GM21360 (cell line): ENCODE measurements around the gene TET2.
A peak's percentile ranks its signal among the peaks of the same experiment; 100 is the strongest.

Source experiments
- ATAC-seq: cut with Tn5 transposase; IDR thresholded peaks from one replicate; pipeline ENCODE4 v1.9.1; 2021; ENCODE audit warnings: mild to moderate bottlenecking, moderate library complexity; ENCODE audit not compliant: unreplicated experiment

TET2 gene

DNA sequence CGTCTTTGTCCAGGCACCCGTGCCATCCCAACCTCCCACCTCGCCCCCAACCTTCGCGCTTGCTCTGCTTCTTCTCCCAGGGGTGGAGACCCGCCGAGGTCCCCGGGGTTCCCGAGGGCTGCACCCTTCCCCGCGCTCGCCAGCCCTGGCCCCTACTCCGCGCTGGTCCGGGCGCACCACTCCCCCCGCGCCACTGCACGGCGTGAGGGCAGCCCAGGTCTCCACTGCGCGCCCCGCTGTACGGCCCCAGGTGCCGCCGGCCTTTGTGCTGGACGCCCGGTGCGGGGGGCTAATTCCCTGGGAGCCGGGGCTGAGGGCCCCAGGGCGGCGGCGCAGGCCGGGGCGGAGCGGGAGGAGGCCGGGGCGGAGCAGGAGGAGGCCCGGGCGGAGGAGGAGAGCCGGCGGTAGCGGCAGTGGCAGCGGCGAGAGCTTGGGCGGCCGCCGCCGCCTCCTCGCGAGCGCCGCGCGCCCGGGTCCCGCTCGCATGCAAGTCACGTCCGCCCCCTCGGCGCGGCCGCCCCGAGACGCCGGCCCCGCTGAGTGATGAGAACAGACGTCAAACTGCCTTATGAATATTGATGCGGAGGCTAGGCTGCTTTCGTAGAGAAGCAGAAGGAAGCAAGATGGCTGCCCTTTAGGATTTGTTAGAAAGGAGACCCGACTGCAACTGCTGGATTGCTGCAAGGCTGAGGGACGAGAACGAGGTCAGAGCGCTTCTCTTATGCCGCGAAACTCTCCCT, at the start of gene TET2:
TSS of gene TET2 (plus strand) at position 601 of the 740 bp plus-strand sequence. CDS start 87,067 bp downstream, outside the sequence.
- peak; percentile 85 for ATAC-seq

DNA sequence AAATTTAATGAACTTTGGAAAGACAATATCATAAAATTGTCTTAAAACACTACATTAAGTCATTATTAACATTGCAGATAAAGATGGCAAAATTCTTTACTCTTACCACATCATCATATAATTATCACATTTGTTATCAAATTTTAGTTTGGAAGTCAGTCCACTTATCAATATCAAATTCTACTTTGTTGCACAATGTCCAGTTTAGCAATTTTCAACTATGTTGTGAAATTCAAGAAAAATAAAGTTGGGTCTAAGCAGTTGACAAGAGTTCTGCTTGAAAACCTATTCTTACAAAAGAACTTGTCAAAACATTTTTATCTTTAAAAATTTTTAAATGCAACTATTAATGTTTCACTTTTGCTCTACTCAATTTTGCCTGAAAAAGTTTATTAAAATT, 44.7 kb upstream of the TET2 start:
- no peak for ATAC-seq

DNA sequence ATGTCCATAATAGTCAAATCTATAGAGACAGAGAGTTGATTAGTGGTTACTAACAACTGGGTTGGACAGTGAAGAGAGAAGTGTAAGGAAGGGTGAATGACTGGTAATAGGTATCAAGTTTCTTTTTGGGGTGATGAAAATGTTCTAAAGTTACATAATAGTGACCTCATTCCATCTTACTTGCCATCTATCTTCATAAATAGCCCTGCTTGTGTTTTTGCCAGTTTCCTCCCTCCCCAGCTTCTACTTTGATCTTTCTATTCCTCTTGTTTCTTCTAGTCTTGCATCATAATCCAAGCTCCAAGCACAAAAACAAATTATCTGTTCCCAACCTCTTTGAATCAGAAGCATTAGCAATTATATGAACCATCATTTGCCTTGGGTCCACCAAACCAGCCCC, 40.2 kb upstream of the TET2 start:
- ATAC-seq = no peak

DNA sequence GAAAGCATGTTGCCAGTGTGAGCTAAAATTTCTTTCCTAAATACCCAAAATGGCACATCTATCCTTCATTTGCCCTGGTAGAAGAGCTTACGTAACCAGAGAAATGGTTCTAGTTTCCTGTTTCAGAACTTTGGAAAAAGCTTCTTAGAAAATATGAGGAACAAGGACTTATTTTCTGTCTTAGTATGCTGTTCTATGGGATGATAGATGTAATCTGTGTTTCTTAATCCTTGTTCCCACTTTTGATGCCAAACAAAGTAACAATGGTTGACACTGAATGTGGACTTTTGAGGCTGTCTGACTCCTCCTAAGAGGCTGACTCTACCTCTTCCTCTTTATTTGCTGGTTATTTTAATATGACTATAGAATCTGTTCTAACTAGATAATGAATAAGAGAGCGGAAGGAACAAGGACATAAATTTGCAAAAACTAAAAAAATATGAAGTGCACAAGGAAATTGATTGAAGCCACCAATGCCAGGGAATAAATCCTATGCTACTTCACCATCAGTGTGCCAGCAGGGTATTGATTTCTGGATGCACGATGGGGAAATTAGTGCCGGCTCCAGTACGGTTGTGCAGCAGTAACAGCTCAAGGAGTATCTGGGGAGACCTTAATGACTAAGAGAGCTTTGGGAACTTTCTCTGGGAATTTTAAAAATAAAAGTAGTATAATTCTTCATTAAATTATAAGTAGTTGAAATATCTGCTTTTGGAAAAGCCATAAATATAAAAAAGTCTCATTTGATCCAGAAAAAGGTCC, 39.4 kb upstream of the TET2 start:
- ATAC-seq = no peak

DNA sequence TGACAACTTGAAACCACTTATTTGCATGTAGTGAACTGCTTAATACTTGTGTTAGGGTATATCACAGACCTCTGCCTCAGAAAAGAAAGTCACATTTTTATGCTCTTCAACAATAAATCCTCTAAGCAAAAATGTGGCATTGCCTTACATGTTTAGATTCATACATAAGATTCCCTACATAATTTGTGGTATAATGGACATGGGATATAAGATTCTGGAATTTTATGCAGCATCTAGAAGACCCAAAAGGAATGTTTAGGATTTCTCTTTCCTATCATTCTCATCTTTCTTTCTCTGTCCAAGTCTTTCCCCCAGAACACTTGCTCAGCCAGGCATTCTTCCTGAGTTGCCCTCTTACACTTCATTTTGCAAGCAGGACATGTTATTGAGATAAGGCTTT, 37.7 kb upstream of the TET2 start:
- ATAC-seq = no peak

DNA sequence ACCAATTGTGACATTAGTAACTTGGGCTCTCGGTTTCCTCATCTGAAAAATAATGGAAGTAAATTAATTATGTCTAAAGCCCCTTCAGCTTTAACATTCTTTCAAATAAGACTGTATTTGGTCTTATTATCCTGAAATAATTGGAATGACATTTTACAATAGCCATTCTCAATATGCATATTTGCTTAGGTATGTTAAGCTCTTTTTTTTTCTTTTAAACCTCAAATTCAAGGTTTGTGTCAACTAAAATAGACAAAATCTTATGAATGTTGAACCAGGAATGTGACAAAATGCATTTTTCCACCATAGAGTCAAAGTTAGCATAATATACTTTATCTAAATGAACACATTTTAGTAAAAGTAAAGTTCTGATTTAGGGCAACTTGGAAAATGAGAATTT, 34.4 kb upstream of the TET2 start:
- ATAC-seq = no peak

DNA sequence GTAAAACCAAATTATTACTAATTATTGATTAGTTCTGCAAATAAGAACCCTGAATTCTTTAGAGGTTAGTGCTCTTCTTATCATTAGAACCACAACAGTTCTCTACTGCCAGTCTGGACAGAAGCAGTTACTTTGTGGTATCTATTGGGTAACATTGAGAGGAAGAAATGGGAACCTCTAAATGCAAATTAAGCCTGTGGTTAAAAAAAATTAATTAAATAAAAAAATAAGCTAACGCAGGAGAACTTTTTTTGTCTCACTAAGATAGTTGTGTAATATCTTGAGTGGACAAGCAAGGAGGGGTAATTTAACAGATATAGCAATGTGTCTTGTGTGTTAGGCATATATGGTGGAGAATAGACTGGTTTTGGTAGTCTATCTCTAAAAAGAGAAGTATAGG, 32.9 kb upstream of the TET2 start:
- ATAC-seq = no peak

DNA sequence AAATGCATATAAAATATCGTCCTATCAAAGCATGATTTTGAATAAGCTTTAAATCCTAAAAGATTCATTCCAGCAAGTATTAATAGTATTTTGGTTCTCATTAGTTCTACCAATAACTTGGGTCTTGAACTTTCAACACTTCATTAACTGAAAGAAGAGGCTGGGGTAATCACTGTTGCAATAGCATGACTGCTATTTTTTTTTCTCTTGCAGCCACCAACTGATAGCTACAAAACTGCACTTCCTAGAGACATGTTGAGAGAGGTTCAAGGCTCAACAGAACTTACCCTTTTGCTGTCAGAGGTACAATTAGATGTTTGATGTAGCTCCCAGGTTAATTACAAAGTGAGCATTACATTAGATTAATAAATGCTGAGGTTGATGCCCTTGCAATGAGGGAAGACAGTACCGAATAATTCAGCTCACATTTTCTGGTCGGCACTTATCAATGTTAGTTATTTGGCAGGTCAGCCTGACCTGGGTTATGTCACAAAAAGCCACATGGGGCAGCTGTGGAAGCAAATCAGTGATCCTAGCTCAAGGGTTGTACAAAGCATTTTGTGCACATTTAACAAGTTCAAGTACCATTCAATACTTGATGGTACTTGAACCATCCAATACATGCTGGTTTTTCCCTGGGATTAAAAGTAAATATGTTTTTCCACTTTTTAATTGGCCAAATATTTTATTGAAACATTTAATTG, 29.9 kb upstream of the TET2 start:
- no peak for ATAC-seq

DNA sequence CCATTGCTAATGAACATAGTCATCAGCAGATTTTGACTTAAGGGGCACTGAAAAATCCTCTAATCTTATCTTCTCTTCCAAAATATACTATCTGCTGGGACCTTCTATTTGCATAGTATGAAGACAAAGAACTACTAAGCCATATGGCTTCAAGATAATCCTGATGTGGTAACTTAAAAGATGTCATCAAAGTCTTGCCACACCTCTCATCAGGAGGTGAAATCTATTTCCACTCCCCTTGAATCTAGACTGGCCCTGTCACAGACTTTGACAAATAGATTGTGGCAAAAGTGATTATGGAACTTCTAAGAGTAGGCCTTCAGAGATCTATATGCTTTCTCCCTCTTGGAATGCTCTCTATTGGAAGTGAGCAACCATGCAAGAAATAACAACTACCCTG, 27.3 kb upstream of the TET2 start:
- ATAC-seq = no peak

DNA sequence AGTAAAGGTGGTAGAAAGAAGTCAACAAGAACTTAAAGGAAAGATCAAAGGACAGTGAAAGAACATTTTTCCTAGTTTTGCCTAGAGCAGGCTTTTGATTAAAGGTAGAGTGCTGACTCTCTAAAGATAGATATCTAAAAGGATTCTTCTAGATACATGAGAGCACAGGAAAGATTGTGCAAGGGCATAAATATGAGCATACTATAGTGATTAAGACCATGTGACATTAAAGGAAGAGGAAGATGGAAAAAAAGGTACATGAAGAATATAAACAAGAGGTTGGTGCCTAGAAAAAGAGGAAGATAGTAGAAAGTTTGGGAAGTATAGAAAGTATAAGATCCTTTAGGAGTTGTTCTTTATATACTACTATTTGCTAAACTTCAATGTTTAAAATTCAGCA, 26.1 kb upstream of the TET2 start:
- ATAC-seq = no peak

DNA sequence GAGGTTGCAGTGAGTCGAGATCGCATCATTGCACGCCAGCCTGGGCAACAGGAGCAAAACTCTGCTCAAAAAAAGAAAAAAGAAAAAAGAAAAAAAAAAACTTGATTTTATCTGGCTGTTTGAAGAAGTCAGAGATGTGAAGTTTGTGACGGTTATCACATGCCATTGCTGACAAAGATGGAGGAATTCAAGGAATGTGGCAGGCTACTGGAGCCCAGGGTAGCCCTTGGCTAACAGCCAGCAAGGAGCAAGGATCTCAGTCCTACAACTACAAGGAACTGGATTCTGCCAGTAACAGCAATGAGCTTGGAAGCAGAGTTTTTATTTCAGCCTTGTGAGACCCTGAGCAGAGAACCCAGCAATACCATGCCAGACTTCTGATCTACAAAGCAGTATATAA, 24.3 kb upstream of the TET2 start:
- no peak for ATAC-seq

DNA sequence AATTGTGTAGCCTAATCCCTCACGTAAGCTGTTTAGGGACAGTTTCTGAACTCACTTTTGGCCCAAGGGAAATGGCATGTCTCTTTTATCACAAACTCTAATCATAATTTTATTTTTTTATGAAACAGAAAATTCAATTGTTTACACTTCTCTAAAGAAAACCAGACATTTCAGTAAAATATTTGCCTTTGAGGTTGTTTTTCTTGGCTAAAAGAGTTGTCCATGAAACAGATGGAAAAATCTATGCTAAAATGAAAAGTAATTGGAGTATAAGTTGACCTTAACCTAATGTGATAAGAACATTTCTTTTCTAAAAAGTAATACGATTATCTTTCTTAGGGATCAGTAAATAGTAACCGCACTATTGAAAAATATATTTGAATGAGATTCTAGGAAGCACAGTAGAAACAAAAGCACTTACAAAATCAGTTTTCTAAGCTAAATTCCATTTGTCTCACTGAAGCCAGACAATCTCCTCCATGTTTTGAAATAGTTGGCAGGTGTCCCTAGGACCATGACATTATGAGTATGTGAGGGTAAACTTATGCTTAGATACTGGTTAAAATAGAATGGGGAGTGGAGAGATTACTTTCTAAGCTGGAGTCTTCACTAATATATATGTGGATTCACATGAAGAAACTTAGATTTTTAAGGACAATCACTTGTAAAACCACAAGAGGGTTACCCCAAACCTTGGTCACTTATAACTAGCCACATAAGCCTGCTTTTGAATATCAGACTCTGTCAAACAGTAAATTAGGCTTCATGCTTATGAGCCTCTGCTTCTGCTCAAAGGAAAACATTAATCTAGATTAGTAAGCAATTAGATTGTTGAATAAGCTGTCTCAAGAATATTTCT, 20.1 kb upstream of the TET2 start:
- no peak for ATAC-seq

DNA sequence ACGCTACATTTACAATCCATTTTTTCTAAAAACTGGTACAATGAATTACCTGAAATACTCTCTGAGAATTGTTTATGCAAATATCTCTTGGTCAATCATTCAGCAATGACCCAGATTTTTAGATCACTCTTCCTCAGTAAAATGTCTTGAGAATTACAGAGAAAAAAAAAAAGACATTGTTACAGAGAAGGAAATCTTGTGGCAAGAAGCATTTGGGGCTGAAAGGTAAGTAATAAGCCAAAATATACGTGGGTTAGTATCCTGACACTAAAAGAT, 19.6 kb upstream of the TET2 start:
- ATAC-seq = no peak

DNA sequence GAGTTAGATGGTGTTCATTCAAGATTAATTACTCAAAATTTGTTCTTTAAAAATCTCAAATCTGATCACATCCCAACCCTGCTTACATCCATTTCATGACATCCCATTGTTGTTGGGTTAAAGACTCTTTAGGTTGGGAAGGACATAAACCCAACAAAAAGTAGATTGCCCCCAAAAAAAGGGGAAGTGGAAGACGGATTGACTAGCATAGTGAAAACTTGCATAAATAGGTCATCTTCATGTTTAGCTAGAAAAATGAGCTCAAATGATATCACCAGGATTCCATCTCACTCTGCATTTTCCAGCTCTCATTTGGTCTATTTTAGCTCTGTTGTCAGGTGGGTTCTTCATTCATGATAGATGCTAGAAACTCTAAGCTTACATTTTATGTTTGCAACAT, 18.5 kb upstream of the TET2 start:
- ATAC-seq = no peak

DNA sequence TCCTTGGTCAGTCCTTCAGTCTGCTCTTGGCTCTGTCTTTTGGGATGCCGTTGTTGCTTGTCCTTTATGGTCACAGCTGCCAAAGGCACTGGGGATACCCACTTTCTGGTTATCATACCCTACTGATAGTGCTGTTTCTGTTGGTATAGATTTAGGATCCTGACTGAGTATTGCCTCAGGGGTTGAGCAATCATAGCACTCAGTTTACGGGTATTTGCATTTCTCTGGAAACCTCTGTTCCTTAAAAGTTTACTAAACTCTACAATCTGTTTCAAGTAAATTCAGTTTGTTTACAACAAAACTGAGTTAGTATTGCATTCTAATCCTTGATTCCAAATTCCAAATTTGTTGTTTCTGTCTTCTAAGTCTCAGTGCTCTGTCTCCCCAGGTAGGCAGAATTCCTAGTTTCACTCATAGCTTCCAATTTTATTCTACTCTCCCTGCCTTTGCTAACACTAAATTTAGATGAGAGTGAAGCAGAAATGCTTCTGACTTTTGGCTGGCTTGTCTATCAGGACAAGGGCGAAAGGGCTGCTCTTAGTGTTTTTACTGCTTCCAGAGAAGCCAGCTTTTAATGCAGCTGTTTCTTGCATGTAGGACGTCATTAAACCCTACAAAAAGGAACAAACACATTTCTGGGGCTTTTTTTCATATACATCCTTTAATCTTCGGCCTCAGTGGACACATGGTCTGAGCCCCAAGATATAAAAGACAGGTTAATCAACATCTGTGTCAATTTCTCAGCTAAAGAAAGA, 17.2 kb upstream of the TET2 start:
- ATAC-seq = no peak

DNA sequence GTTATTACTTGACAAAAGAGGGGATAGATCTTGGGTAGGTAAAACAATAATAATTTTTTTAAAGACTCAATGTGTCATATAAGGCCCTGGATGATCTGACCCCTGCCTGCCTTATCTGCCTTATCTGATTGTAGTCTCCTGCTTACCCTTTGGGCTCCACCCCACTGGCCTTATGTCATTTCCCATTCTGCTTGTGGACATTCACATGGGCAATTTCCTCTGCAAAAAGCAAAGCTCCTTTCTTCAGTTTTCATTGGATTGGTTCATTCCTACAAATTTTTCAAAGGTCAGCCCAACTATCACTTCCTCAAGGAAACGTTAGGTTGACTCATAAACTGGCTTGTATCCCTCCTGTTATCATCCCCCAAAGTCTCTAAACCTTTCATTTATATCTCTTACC, 15.7 kb upstream of the TET2 start:
- ATAC-seq = no peak

DNA sequence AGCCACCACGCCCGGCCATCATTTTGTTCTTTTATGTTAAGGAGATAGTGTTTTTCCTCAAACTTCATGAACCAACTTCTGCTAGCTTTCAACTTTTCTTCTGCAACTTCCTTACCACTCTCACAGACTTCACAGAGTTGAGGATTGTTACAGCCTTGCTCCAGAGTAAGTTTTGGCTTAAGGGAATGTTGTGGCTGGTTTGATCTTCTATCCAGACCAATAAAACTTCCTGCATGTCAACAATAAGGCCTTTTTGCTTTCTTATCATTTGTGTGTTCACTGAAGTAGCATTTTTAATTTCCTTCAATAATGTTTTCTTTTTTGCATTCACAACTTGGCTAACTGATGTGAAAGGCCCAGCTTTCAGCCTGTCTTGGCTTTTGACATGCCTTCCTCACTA, 12.7 kb upstream of the TET2 start:
- ATAC-seq = no peak

DNA sequence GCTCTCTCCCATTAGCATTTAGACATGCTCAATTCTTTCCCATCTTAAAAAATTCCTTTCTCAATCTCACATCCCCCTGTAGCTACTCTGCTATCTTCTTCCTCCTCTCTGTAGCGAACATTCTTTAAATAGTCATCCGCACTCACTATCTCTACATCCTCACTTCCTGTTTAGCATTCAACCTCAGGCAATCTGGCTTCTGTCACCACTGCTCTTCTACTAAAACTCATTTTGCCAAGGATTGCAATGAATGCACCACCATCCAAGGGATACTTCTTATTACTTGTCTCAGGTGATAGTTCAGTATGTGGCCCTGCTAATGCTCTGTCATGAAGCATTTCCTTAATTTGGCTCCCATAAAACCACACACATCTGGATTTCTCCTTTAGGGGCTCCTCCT, 10.9 kb upstream of the TET2 start:
- no peak for ATAC-seq

DNA sequence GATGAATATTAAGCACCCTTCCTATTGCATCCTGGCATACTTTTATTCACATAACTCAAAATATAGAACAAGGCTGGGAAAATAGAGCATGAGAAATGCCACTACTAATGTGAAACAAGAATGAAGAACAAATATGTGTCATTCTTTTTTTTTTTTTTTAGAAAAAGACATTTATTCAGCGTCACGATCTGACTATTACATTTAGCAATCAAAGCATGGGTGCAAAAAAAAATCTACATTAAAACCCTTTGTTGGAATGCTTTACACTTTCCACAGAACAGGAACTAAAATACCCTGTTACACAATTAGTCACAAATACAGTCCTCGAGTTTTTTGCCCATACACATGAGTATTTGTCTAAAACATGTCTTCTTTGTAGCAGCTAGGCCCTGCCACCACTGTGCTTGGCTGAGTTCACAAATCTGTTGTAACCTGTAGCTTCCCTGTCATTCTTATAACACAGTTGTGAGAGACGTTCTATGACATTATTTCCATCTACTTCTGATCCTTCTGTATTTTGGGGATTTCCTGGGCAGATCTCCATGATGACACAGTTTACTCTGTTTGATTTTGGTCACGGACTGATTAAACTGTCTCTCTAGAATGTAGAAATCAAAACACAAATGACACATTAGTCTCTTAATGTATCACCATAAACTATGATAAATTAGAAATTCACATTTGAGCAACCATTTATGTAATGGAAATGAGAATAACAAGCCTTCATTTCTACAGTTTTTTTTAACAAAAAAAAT, 9.4 kb upstream of the TET2 start:
- ATAC-seq = no peak

DNA sequence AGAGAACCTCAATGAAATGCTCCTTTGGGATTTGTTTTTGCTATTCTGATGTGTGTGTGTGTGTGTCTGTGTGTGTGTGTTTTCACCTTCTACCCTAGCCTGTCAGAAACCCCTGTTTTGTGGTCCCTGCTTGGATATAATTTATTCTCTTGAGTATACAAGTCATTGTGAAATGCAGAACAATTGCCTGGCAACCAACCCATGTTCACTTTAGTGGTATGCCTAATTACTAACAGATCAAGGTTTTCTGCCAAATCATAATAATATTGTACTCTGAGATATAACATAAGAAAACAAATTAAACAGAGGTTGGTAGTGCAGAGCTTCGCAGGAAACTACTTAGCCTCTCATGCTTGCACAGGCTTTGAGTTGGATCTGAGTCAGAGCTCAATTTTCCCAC, 7.0 kb upstream of the TET2 start:
- no peak for ATAC-seq
